ENCODE data around the gene CPE.

DNA sequence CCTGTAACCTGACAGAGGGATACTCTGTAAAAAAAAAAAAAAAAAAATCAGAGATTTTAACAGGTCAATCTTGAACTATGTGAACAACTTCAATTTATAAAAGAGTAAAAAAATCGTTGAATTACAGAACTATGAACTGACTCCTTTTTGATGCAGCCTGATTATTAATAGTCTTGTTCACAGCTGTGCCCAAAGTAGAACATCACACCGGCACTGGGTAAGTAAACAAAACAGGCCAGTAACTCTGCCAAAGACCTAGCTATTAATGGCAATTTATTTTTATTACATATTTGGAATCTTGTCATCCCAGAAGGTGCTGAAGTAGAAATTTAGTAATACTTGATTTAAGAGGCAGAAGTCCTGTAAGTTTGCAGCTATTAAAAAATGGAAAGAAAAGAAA, 31.4 kb downstream of the CPE start:
- TF ChIP-seq, protein P1, sequence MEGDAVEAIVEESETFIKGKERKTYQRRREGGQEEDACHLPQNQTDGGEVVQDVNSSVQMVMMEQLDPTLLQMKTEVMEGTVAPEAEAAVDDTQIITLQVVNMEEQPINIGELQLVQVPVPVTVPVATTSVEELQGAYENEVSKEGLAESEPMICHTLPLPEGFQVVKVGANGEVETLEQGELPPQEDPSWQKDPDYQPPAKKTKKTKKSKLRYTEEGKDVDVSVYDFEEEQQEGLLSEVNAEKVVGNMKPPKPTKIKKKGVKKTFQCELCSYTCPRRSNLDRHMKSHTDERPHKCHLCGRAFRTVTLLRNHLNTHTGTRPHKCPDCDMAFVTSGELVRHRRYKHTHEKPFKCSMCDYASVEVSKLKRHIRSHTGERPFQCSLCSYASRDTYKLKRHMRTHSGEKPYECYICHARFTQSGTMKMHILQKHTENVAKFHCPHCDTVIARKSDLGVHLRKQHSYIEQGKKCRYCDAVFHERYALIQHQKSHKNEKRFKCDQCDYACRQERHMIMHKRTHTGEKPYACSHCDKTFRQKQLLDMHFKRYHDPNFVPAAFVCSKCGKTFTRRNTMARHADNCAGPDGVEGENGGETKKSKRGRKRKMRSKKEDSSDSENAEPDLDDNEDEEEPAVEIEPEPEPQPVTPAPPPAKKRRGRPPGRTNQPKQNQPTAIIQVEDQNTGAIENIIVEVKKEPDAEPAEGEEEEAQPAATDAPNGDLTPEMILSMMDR (IDR thresholded peaks at IDR 0.05): no peak
- TF ChIP-seq POLR2AphosphoS5 (IDR thresholded peaks at IDR 0.05) (no peak), POLR2A (IDR thresholded peaks at IDR 0.05) (no peak)
